H1 (cell line): ENCODE data around the gene NANOS2. TPM values are rescaled to one million over a fixed set of nuclear protein-coding genes. Genes with fewer than 3 reads are reported as not detected.

Experiments used
- NANOG ChIP-seq: IDR thresholded peaks from 2 replicates; pipeline ENCODE4 v1.6.1; 2011; ENCODE audit warnings: low read length, low read depth, mild to moderate bottlenecking, inconsistent platforms; ENCODE audit not compliant: insufficient read depth, poor library complexity, severe bottlenecking
- polyA plus RNA-seq, 7 experiments: library from polyadenylated mRNA; depleted of rRNA in 3 of 7; stranded (reverse) in 5 of 7; unstranded in 2 of 7; fragments of >200 nt in 5 of 7; fragments of 200-250 nt in 2 of 7; gene quantifications; 1 replicate in 5 of 7; 2 replicates in 1 of 7; 4 replicates in 1 of 7; pipeline versions ENCODE4 v1.2.1 to v1.2.3, GENCODE V29; 2011 to 2013; ENCODE audit warnings: missing spikeins in 2 of 7, mixed read lengths in 2 of 7
- total RNA-seq: library from RNA; stranded (reverse); fragmentation: NEBNext Ultra II Directional; extraction: Animal tissue kit (Norgen Biotek cat#: 25700); gene quantifications from 2 replicates; pipeline ENCODE4 v1.2.1, GENCODE V29; 2021

NANOS2 gene
- total and polyA plus RNA-seq, 2 of the 8 experiments (the other 6 are each of a cell fraction or from before 2014, with no cell fraction given): 0.20 TPM; not detected in 1

GRCh38 chr19:45879971-45880370 lies 34.6 kb downstream of the NANOS2 start (continued):
- TF ChIP-seq NANOG: no peak
